T-helper 2 cell (primary cell): ENCODE data around the gene KRTAP20-4.

Experiments used
- DNase-seq, 5 experiments: peaks; one replicate each; pipeline versions ENCODE4 v3.0.0 to v3.0.0-alpha.2; 2012 to 2022
- total RNA-seq, 2 donors: gene quantifications; one replicate each; lab custom pipeline; 2026; lab: John Stamatoyannopoulos, UW

KRTAP20-4 gene
- total RNA-seq = 0 reads per million in 2 donors

DNA sequence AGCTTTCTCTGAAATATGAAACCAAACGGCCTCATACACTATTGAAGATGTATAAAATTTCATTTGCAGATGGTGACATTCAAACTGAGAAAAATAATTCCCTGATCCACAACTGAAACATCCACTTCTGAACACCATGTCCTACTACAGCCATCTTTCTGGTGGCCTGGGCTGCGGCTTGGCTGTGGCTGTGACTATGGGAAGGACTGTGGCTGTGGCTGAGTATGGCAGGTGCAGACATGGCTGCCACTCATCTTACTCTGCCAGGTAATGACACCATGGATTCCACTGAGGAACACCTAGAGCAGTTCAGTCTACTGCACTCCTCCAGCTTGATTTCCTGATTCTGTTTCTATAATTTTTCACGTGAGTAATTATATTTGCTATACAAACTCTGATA lies at the start of gene KRTAP20-4:
KRTAP20-4 (plus strand) TSS at position 106 of the 400 bp plus-strand sequence.
- DNase-seq = no peak

DNA sequence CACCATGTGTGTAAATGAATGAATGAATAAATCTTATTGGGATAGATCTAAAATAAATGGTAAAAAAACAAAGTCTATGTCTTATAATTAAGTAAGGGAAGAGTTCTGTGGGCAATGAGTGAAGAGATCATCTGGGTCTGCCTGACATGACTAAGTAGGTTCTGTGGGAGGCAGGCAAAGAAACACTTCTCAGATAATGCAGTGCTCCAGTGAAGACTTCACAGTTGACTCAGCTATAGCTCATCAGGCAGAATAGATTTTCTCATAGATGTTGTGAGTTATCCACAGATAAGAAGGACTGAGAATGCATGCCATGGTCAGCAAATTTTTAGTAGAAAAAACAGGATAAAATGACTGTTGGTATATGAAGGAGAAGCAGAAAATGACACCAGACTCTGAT lies 42.7 kb upstream of the KRTAP20-4 start:
- peak in 1 of 5 experiments; percentile 16 for DNase-seq

DNA sequence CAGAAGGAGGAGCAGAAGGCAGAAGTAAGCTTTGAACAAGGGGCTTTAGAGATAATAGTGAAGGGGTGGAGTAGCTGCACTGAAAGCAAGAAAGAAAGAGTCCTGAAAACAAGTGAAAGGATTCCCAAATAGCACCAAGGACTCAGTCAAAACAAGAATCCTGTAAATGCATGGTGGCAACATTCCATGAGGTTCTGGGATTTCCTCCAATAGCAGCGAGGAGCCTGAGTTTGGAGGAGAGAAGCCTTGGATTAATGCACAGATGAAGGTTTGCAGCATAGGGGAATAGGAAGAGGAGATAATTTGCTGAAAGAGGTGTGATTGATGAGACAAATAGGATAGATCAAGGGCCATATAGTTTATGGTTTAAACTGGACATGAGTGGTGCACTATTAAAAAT lies 41.1 kb upstream of the KRTAP20-4 start:
- no peak for DNase-seq

DNA sequence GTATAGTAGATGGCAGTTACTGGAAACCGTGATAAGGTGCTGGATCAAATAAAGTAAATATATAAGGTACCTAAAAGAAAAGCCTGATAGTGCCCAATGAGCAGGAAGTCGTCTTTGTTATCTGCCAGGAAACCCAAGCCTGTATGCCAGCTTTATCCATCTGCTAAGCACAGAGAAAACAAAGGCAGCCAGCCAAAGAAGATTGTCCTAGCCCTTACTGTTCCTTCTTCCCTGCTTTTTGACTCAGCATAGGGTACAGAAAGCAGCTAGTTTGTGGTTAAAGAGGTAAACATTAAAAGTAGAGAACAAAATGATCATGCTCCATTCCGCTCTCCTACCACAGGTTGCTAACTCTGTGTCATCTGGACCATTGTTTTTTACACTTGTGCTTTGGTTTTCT lies 40.3 kb upstream of the KRTAP20-4 start:
- no peak for DNase-seq

DNA sequence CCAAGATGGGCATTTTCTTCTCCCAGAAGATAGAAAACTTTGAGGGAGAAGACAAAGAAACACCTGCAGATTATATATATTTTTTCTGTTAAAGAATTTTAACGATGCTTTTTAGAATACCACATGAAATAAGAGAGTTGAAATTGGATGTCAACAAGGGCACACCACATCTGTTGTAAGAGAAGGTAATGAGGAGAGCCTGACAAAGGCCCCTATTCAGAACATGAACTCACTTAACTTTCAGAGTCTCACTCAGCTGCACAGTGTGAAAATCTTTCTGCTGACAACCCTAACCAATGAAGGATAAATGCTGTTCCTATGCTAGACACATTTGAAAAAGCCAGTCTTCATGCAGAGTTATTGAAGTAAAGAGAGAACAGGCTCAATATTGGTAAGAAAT lies 37.6 kb upstream of the KRTAP20-4 start:
- no peak for DNase-seq

DNA sequence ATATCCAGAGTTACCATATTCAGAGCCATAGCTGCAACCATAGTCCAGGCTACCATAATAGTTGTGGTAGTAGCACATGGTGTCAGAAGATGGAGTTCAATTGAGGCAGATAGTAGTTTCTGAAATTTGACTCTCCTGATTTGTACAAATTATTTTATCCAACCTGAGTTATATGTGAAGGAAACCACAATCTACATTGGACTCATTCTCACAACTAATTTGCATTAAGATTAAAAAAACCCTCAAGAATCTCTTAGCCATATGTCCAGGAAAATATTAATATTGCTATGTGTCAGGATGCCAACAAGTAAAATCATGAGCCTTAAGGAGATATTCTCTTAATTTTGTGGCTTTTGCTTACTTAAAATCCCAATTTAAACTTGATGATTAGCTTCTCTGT lies 30.1 kb upstream of the KRTAP20-4 start, which contains the start of gene KRTAP22-2:
KRTAP22-2 (minus strand) TSS at position 101 of the 400 bp plus-strand sequence.
- DNase-seq = no peak

DNA sequence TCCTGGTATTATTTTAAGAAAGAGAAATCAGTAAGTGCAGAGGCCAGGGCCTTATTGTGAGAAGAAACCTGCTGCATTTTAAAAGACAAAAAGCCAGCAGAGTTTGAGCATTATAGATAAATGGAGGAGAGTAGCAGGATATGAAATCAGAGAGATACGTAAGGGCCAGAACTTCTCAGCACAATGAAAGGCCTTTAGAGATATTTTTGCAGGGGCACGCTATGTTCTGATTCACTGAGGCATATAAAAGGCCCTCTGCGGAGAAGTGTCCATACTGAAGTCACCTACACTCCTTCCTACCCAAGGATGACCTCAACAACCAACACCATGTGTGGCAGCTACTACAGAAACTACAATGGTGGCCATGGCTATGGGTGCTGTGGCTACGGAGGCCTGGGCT lies 28.3 kb upstream of the KRTAP20-4 start, which contains the start of gene KRTAP6-3:
KRTAP6-3 (plus strand) TSS at position 301 of the 400 bp plus-strand sequence; CDS start at position 307, 6 bp downstream.
- no peak for DNase-seq

DNA sequence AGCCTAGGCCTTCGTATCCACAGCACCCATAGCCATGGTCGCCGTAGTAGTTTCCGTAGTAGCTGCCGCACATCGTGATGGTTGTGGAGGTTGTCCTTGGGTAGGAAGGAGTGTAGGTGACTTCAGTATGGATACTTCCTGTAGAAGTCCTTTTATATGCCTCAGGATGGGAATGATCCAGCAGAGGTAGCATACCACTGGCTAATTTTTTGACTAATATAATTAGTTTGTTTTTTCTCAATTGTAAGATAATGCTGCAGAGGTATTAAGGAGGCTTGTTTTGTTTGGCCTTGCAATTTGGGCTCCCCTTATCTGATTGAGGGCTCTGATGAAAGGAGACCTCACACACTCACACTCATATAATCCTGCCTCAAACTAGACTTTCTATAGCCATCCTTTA lies 21.6 kb upstream of the KRTAP20-4 start, which contains the start of gene KRTAP6-2:
KRTAP6-2 (minus strand) TSS at position 101 of the 400 bp plus-strand sequence; CDS start at position 73, 28 bp downstream.
- peak in 1 of 5 experiments; percentile 6 for DNase-seq

DNA sequence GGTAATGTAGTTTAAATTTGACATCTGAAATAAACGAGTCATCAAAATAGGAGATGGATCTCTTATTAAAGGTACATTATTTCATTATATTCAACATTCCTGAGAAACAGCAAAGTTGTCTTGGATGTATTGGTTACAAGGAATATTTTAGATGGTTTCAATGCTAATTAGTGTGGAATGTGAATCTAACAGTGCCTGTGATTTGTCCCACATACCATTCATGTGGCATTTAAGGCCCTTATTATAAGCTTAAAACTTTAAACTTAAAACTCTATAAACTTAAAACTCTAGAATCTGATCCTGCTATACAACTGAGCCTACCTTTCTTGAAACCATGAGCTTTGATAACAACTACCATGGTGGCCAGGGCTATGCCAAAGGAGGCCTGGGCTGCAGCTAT lies 19.6 kb upstream of the KRTAP20-4 start, which contains the start of gene KRTAP22-1:
KRTAP22-1 (plus strand) TSS at position 301 of the 400 bp plus-strand sequence.
- no peak for DNase-seq

DNA sequence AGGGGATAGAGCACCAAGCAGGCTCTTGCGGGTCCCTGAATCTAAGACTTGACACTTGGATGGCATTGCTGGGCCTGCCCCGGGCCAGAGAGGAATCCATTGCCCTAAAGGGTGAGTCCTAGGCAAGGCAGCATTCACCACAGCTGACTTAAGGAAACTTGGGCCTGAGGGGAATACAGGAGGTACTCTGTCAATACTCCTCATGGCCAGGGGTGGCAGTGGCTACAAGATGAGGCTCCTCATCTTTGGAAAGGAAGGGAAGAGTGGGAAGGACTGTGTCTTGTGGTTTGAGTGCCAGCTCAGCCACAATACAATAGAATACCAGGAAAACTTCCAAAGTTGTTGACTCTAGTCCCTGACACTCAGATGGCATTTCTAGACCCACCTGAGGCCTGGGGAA lies 14.5 kb upstream of the KRTAP20-4 start:
- DNase-seq = no peak

DNA sequence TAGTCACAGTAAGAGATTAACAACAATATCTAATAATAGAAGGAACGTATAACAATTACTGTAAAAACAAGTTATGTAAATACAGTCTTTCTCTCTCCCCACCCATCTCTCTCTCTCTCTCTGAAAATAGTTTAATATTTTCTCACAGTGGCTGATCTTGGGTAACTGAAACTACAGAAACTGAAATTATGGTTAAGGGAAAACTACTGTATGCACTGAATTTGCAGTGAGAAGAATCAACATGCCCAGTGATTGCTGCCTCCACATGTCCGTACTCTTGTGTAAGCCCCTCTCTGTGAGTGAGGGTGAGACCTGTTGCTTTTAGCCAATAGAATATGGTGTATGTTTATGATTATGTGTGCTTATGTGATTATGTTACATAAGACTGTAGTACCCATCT lies 8.3 kb upstream of the KRTAP20-4 start:
- DNase-seq = no peak

DNA sequence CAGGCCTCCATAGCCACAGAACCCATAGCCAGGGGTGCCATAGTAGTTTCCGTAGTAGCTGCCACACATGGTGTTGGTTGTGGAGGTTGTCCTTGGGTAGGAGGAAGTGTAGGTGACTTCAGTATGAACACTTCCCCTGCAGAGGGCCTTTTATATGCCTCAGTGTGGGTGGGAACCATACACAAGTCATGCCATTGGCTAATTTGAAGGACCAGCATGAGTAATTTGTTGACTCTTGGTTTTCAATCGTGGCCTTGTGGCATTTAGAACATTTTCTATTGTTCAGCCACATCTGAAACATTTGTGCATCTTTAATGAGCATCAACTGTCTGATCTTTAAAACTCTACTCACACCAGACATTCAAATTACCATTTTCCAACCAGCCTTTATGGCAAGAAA lies 6.6 kb upstream of the KRTAP20-4 start, which contains the start of gene KRTAP6-1:
KRTAP6-1 (minus strand) TSS at position 95 of the 400 bp plus-strand sequence; CDS start at position 69, 26 bp downstream.
- peak in 1 of 5 experiments; percentile 63 for DNase-seq

DNA sequence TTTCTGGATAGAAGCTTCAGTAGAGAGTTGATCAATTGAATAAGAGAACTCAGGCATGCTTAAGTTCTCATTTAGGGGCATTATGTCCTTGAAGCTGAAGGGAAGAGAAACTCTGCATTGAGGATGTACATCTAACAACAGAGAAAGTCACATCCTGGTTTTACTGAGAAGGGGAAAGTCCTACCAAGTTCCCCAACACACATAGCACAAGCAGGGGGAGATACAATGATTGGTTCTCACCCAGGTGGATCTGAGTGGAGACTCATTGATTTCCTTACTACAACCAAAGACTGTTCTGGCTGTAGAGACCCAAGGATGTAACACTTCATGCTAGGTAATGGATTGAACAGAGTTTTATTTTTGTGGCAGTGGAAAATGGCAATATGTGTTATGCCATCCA lies 5.2 kb upstream of the KRTAP20-4 start:
- DNase-seq = no peak

DNA sequence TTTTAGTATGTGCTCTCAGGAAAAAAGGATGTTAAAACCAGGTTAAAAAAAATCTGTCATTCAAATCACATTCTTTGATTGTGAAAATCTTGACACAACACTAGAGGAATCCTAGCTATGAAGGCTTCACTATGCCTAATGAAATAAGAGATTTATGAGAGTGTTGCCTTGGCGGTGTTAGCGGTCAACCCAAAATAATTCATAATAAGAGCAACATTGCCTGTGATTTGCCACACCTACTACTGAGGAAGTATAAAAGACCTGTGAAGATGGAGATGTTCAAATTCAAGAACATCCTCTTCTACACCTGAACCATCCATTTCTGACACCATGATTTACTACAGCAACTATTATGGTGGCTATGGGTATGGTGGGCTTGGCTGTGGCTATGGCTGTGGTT lies 4.3 kb upstream of the KRTAP20-4 start, which contains the start of gene KRTAP20-1:
KRTAP20-1 (plus strand) TSS at position 301 of the 400 bp plus-strand sequence; CDS start at position 331, 30 bp downstream.
- DNase-seq = no peak

DNA sequence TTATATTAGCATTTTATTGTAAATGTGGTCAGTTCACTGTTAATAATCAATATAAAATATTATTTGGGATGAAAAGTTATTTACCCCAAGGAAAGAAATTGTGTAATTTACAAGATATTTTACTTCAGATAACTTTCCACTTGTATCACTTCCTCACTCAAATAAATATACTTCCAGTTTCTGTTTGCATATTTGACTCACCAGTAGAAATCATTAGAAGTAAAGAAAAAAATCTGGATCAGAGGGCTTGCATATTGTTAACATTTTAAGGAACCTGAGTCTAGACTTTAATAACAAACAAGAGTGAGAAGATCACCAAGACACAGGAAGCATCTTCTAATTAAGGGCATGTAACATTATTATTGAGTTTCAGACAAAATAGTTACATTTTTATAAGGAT lies 347 bp upstream of the KRTAP20-4 start:
- no peak for DNase-seq

DNA sequence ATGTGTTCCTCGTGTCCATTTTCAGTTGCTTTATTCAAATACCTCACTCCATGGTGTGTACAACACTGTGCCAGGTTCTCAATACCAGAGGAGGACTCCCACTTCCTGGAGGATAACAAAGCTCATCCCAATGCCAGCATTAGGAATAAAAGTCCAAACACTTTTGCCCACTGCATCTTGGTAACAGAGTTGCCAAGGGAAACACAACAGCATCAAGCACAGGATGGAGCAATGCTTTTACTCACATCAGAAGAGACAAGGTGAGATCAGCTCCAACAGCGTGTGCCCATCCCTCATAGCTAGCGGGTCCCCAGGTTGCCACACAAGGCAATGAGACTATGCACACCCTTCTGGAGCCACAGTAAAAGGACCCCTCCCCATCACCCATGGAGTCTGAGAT lies 2.9 kb downstream of the KRTAP20-4 start:
- no peak for DNase-seq

DNA sequence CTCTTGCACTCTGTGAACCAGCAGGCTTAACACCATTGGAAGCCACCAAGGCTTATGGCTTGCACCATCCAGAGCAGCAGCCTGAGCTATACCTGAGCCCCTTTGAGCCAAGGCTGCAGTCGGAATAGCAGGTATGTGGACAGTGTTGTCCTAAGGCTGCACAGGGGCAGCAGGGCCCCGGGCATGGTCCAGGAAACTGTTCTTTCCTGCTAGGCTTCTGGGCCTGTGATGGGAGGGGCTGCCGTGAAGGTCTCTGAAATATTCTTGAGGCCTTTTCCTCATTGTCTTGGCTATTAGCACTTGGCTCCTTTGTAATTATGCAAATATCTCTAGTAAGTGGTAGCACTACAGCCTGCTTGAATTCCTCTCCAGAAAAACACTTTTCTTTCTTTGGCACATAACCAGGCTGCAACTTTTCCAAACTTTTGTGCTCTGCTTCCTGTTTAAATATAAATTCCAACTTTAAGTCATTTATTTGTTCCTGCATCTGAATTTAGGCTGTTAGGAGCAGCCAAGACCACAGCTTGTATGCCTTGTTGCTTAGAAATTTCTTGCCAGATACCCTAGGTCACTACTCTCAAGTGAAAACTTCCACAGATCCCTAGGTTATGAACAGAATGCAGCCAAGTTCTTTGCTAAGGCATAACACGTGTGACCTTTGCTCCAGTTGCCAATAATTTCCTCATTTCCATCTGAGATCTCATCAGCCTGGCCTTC lies 5.2 kb downstream of the KRTAP20-4 start:
- no peak for DNase-seq

DNA sequence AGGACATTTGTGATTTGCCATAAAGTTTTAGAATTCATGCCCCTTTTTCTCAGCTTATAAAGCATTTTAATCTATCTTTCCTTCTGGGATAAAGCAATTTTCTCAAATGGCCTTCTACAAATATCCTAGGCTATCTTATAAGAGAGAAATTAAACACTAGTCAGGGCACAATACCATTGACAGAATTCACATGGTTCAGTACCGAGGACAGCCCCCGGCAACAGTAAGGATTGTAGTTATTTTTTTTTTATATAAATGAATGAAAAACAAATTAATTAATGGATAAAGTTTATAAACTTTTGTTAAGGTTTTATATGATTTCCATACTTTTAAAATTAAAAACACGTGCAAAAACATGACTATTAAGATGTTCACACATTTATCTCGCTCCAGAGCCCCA lies 7.7 kb downstream of the KRTAP20-4 start:
- no peak for DNase-seq

DNA sequence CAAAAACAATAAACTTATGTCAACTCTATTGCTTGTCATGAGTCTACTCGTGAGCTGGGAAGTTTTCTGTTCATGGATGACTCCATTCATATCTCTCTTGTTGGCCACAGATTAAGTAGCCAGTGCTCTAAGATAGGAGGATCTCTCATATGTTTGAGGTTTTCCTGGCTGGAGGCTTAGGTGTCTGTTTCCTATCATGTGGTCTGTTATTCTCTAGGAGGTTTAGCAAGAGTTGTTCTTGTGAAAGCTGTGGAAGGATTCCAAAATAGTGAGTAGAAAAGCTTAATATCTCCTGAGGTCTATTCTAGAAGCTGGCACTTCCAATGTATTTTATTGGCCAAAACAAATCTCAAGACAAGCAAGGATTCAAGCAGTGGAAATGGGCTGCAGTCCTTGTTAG lies 8.8 kb downstream of the KRTAP20-4 start:
- DNase-seq = no peak

DNA sequence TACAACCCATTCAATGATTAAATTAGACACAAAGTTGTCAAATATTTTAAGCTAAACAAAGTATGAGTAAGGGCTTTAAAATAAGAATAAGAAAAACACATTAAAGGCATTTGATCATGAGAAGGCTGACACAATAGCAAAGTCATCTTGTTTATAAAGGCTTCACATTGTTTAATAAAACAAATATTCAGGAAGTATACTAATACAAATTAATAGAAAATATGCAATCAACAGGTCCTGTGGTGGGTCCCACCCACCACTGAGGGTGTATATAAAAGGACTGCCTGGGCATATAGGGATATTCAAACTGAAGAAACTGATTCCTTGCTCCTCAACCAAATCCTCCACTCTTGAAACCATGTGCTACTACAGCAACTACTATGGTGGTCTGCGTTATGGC lies 14.5 kb downstream of the KRTAP20-4 start, which contains the start of gene KRTAP20-2:
KRTAP20-2 (plus strand) TSS at position 301 of the 400 bp plus-strand sequence; CDS start at position 359, 58 bp downstream.
- DNase-seq = no peak

DNA sequence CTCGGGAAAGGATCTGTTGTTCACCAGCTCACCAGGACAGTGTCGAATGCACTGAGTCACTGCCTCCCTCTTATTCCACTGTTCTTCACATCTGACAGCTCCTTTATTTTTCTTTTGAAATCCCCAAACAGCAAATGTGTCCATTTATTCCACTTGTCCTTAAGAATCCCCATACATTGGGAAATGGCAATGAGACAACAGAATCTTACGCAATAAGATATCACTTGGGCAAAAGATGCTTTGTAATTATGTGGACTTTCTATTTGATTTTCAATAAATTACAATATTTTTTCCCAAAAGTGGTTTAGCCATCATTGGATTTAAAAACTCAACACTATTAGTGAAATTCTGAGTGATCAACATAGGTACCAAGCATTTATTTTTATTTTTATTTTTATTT lies 18.3 kb downstream of the KRTAP20-4 start:
- DNase-seq = no peak

DNA sequence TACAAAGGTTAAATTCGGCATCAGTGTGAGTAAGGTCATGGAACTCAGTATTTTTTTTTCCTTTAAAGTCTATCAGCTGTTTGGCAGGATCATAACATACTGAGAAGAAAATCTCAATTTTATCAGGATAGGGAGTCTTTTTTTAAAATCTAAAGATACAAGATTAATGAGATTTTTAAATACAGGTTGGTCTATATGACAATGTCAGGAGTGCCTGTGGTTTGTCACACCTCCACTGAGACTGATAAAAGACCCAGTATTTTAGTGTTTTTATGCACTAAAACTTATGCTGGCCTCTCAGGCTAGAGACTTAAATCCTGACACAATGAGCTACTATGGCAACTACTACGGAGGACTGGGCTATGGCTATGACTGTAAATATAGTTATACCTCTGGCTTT lies 22.1 kb downstream of the KRTAP20-4 start, which contains the start of gene KRTAP20-3:
KRTAP20-3 (plus strand) TSS at position 301 of the 400 bp plus-strand sequence.
- DNase-seq = no peak

DNA sequence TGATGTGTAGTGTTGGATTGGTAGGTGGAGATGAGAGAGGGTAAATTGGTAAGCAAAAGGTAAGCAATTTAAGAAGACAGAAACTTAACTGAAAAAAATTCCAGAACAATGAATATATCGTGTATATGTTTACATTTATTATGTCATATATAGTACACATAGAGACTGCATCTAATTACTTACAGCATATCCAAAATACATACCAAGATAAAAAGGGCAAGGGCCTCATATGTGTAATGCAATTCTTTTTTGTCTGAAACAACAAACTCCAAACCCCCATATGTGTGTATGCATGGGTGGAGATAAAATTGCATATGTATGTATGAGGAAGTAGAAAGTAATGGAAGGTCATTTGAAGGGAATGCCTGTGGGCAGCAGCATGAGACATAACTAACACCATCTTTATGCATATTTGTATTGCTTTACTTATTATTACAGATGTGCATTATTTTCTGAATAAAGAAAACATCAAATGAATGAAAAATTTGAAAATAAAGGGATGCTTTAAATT lies 26.5 kb downstream of the KRTAP20-4 start:
- no peak for DNase-seq

DNA sequence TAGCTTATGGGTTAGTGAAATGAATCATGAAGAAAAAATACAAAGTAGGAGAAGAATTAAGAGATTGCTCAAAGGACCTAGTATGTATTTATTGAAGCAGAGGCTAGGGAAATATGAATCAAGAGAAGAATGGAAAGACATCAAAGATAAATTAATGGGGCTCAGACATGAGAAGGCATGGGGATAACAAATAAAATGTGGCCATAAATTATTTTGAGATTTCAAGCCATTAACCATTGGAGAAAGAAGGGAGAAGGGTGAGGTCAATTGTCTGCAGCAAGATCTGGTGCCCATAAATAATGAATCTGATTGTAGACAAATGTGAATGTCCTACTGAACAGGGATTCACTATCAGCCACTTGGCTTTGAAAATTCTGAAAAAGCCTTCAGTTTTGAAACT lies 32.5 kb downstream of the KRTAP20-4 start:
- no peak for DNase-seq
